ENCODE data around the gene TRAF2. TPM values are rescaled to one million over a fixed set of nuclear protein-coding genes. Genes with fewer than 3 reads are reported as not detected.

TRAF2 gene
- total and polyA plus RNA-seq, 2 of the 4 experiments (the other 2 are of a cell fraction): 6.6 to 12.0 TPM

- intact Hi-C loops (cut with micrococcal nuclease): no loop called here
- H2BK20ac ChIP-seq (ENCODE audit: low read depth, low read length): no peak overlapping the region
- in situ Hi-C loops (cut with MboI; ENCODE audit: low sequenced_read_pairs): no loop called here
- no peak overlapping the region for H2BK5ac ChIP-seq (ENCODE audit: low read depth, low read length, poor library complexity, severe bottlenecking)
- H2AK5ac ChIP-seq (ENCODE audit: low read depth, low read length): no peak overlapping the region
- BruUV-seq (replicated peaks): no TSS peak
- H3K56ac ChIP-seq (ENCODE audit: extremely low read depth, insufficient read depth, low read length): no peak overlapping the region
- DNase-seq (no peak), ATAC-seq (ENCODE audit: low read depth) (no peak)
- H3K36me3 ChIP-seq (ENCODE audit: control insufficient read depth, insufficient read depth, low read length): peaks cover 7% of the 10 kb centered on the region
- H3K4me1 ChIP-seq (ENCODE audit: control insufficient read depth, insufficient read depth, low read length): peaks cover 4% of the 10 kb centered on the region
- no peak overlapping the region for H4K8ac ChIP-seq (ENCODE audit: low read depth in 2 of 2, low read length in 2 of 2)
- 56% methylated on average over 6 of the region's 26 CpGs; no CpG with 5 or more reads in 1 of the 2 experiments for WGBS, 2 experiments (ENCODE audit: extremely low coverage in 2 of 2, insufficient read length in 1 of 2)
- H3K14ac ChIP-seq (replicated peaks; ENCODE audit: low read depth, low read length): no peak overlapping the region
- H3K9me1 ChIP-seq (ENCODE audit: insufficient read depth, low read length): peaks cover 4% of the 10 kb centered on the region
- H2BK15ac ChIP-seq (ENCODE audit: low read depth, low read length): no peak overlapping the region
- no peak overlapping the region for H3K4me3 ChIP-seq (ENCODE audit: insufficient read depth, low read depth, low read length)
- H3K4me2 ChIP-seq (ENCODE audit: low read depth, low read length): no peak overlapping the region
- no peak overlapping the region for H3K18ac ChIP-seq (ENCODE audit: low read depth, low read length)
- H3K9ac ChIP-seq (ENCODE audit: low read depth, low read length): no peak overlapping the region
- peak overlapping the region; percentile 76 for H2AFZ ChIP-seq (replicated peaks; ENCODE audit: low read length, poor library complexity)
- dilution Hi-C loops (cut with HindIII; ENCODE audit: low sequenced_read_pairs, unreplicated experiment): no loop called here
- POLR2A ChIA-PET (ENCODE audit: unreplicated experiment): no interaction called here
- H3K4ac ChIP-seq (ENCODE audit: low read depth, low read length): no peak overlapping the region
- H3K27ac ChIP-seq (ENCODE audit: insufficient read depth, low read length): no peak overlapping the region
- peak overlapping the region; percentile 42 for H2AK9ac ChIP-seq (replicated peaks; ENCODE audit: low read depth, low read length, poor library complexity)
- H3K23ac ChIP-seq (ENCODE audit: low read depth, low read length): no peak overlapping the region
- H3K27me3 ChIP-seq (ENCODE audit: control insufficient read depth, insufficient read depth, low read length): no peaks in the 10 kb centered on the region
- CTCF ChIA-PET: interaction anchor here (0.6 to 2.0 kb wide), 8 partner anchors 9 to 88 kb away, joined by 3 to 27 read pairs (median 4); no protein-coding TSS in a partner anchor
- peaks cover 0 to 20% of the 10 kb centered on the region in 2 experiments; a peak in 3 of 4 replicates for H3K79me1 ChIP-seq (ENCODE audit: low read depth in 1 of 2, low read length in 2 of 2)
- H4K91ac ChIP-seq (ENCODE audit: insufficient read depth, low read depth, low read length): no peak overlapping the region
- H4K20me1 ChIP-seq (ENCODE audit: insufficient read depth, low read length): peaks cover 14% of the 10 kb centered on the region
- no peak overlapping the region for H2BK120ac ChIP-seq (ENCODE audit: low read depth, low read length)
- H4K5ac ChIP-seq (ENCODE audit: low read depth, low read length): no peak overlapping the region
- H3K9me3 ChIP-seq (ENCODE audit: control insufficient read depth, insufficient read depth, low read length): no peaks in the 10 kb centered on the region
- no peak for TF ChIP-seq BHLHE40 (IDR thresholded peaks at IDR 0.05; ENCODE audit: low read depth, low read length)
- TF ChIP-seq MXI1 (IDR thresholded peaks at IDR 0.05; ENCODE audit: borderline replicate concordance, low read depth, low read length): no peak
- TF ChIP-seq CTCF (conservative IDR thresholded peaks at IDR 0.05; ENCODE audit: low read depth, low read length): no peak
- TF ChIP-seq MAFK (IDR thresholded peaks at IDR 0.05; ENCODE audit: low read depth, low read length): no peak
- no peak for TF ChIP-seq FOS (IDR thresholded peaks at IDR 0.05; ENCODE audit: low read depth, low read length)
- TF ChIP-seq ELK1 (IDR thresholded peaks at IDR 0.05; ENCODE audit: borderline replicate concordance, low read depth, low read length): no peak
- no peak for TF ChIP-seq POLR2A (IDR thresholded peaks at IDR 0.05; ENCODE audit: low read depth, low read length)
- TF ChIP-seq, protein P1, sequence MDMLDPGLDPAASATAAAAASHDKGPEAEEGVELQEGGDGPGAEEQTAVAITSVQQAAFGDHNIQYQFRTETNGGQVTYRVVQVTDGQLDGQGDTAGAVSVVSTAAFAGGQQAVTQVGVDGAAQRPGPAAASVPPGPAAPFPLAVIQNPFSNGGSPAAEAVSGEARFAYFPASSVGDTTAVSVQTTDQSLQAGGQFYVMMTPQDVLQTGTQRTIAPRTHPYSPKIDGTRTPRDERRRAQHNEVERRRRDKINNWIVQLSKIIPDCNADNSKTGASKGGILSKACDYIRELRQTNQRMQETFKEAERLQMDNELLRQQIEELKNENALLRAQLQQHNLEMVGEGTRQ (IDR thresholded peaks at IDR 0.05; ENCODE audit: low read depth, low read length): no peak
- TF ChIP-seq CEBPB (IDR thresholded peaks at IDR 0.05; ENCODE audit: low read depth, low read length): no peak
- TF ChIP-seq CHD1 (IDR thresholded peaks at IDR 0.05; ENCODE audit: low read depth, low read length): no peak
- no peak for TF ChIP-seq MAZ (IDR thresholded peaks at IDR 0.05; ENCODE audit: borderline replicate concordance, low read depth, low read length)
- no peak for TF ChIP-seq RFX5 (IDR thresholded peaks at IDR 0.05; ENCODE audit: low read depth, low read length)
- no peak for TF ChIP-seq RAD21 (IDR thresholded peaks at IDR 0.05; ENCODE audit: low read length)
- TF ChIP-seq SMC3 (IDR thresholded peaks at IDR 0.05; ENCODE audit: low read depth, low read length): no peak
- no peak for TF ChIP-seq RCOR1 (IDR thresholded peaks at IDR 0.05; ENCODE audit: insufficient replicate concordance, low read length)
Observed at GRCh38 chr9:136947028-136947891, 60.9 kb downstream of the TRAF2 start.
